ENCODE results near the gene PLXNA4. TPM values are rescaled to one million over a fixed set of nuclear protein-coding genes. Genes with fewer than 3 reads are reported as not detected.

PLXNA4 gene
- total and polyA plus RNA-seq, 9 of the 15 experiments (the other 6 are each of a cell fraction or from before 2014, with no cell fraction given), result under 0.01 to 0.09 TPM; not detected in 7

DNA sequence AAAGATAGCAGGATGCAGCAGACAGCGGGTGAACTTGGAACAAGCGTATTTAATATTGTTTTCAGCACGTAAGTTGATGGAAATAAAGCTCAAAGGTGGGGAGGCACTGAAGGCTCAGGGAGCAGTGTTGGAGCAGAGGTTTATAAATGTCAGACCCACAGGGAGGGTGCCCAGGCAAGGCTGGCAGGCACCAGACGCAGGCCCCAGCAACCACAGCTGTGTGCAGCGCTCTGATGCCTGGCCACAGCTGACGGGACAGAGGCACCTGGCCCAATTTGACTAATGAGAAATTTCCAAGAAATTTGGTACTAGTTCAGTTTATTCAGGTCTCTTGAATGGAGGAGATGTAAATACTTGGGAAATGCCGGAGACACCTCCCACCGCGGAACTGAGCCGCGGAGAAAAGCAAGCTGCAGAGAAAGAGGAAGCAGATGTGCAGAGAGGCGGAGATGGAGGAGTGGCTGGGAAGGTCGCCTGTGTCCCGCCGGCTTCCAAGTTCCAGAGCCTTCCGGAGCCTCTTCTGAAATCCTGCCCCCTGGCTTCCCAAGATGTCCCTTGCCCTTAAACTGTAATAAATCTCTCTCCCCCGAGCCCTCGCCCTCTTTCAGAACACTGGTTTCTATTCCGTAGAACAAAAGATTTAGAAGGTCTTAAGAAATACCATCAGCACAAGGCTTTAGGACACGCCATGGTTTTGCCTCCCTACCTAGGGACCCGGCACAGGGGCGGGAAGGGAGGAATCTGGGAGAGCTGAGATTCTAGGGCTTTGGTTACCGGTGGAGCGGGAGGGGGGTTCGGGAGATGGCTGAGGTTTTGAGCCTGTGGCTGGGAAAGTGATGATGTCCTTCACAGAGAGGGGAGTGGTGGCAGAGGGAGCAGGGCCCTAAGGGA, 38.4 kb upstream of the PLXNA4 start:
- WGBS (ENCODE audit: insufficient coverage, low coverage, missing lambda C conversion rate), result under 1% methylated on average over 25 of the region's 25 CpGs

More for the DNA sequence above, 38.4 kb upstream of the PLXNA4 start:
- H3K79me2 ChIP-seq (ENCODE audit: control insufficient read depth, insufficient read depth, low read length), result no peaks in the 10 kb centered on the region
- peaks cover 30 to 49% of the 10 kb centered on the region in 2 experiments for H3K27me3 ChIP-seq (ENCODE audit: control insufficient read depth in 2 of 2, insufficient read depth in 2 of 2, low read length in 2 of 2)
- no peak overlapping the region for H3K9ac ChIP-seq (ENCODE audit: insufficient read depth in 1 of 2, low read depth in 2 of 2, low read length in 2 of 2)
- peaks cover 0 to 4% of the 10 kb centered on the region in 2 experiments; a peak in 1 of 5 replicates for H3K4me1 ChIP-seq (replicated peaks in 1 of 2; ENCODE audit: control insufficient read depth in 2 of 2, insufficient read depth in 2 of 2, low read length in 2 of 2)
- ChIA-PET CTCF (ENCODE audit: low intra/inter-chr PET ratio) (no interaction called here), POLR2A (interaction anchor here (2.2 kb wide), 1 partner anchor 10 kb away, joined by 8 read pairs; no protein-coding TSS in a partner anchor)
- H4K20me1 ChIP-seq (replicated peaks; ENCODE audit: control insufficient read depth, insufficient read depth, low read length), result no peaks in the 10 kb centered on the region
- FAIRE-seq (no peak), DNase-seq (ENCODE audit: extremely low read depth in 1 of 4, low spot score in 3 of 4) (peak in 1 of 4 experiments; percentile 7), ATAC-seq (peak; percentile 55)
- no peak overlapping the region for H3K4me2 ChIP-seq (ENCODE audit: insufficient read depth, low read length)
- no peaks in the 10 kb centered on the region for H3K9me1 ChIP-seq (ENCODE audit: control insufficient read depth, insufficient read depth, low read length)
- H2AFZ ChIP-seq (ENCODE audit: low read depth, low read length), result no peak overlapping the region
- H3K4me3 ChIP-seq, result no peak overlapping the region
- TF ChIP-seq KHSRP (IDR thresholded peaks at IDR 0.05) (no peak), KDM5B (IDR thresholded peaks at IDR 0.05; ENCODE audit: insufficient replicate concordance, low read depth, low read length) (no peak), ZNF444 (CRISPR knock-in tag; IDR thresholded peaks at IDR 0.05) (no peak), TAF7 (tag; IDR thresholded peaks at IDR 0.05) (no peak), MCM7 (IDR thresholded peaks at IDR 0.05) (no peak), ZNF23 (CRISPR knock-in tag; IDR thresholded peaks at IDR 0.05) (no peak)
- TF ChIP-seq, protein P1, sequence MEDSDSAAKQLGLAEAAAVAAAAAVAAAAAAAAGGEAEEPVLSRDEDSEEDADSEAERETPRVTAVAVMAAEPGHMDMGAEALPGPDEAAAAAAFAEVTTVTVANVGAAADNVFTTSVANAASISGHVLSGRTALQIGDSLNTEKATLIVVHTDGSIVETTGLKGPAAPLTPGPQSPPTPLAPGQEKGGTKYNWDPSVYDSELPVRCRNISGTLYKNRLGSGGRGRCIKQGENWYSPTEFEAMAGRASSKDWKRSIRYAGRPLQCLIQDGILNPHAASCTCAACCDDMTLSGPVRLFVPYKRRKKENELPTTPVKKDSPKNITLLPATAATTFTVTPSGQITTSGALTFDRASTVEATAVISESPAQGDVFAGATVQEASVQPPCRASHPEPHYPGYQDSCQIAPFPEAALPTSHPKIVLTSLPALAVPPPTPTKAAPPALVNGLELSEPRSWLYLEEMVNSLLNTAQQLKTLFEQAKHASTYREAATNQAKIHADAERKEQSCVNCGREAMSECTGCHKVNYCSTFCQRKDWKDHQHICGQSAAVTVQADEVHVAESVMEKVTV (CRISPR knock-in tag; IDR thresholded peaks at IDR 0.05), result no peak
- H3K27ac ChIP-seq (ENCODE audit: extremely low read depth, low read depth, low read length), result no peak overlapping the region
- no peaks in the 10 kb centered on the region for H3K9me3 ChIP-seq (replicated peaks; ENCODE audit: control insufficient read depth, insufficient read depth, low read depth, low read length)
- H3K36me3 ChIP-seq (ENCODE audit: control insufficient read depth, insufficient read depth, low read length), result no peaks in the 10 kb centered on the region
- in situ Hi-C loops (cut with MboI), result no loop called here
- BruUV-seq (replicated peaks), result no TSS peak
- intact Hi-C loops (cut with micrococcal nuclease), result no loop called here
